Progenitor cell of endocrine pancreas (in vitro differentiated cells): ENCODE data around the gene MRPS22. TPM values are rescaled to one million over a fixed set of nuclear protein-coding genes. Genes with fewer than 3 reads are reported as not detected.

Source experiments
- DNase-seq: peaks from one replicate; pipeline ENCODE4 v3.0.0; 2021; ENCODE audit warnings: low spot score; ENCODE audit not compliant: unreplicated experiment
- H3K27ac Mint-ChIP-seq: 2 replicates; pipeline ENCODE4 v1.8.0; 2021; ENCODE audit warnings: mild to moderate bottlenecking, moderate library complexity, mixed read lengths
- H3K27me3 Mint-ChIP-seq: 2 replicates; pipeline ENCODE4 v1.8.0; 2021; ENCODE audit warnings: mixed read lengths
- H3K36me3 Mint-ChIP-seq: 2 replicates; pipeline ENCODE4 v1.8.0; 2022; ENCODE audit warnings: mixed read lengths; ENCODE audit not compliant: insufficient read depth
- H3K4me1 Mint-ChIP-seq: 2 replicates; pipeline ENCODE4 v1.8.0; 2021; ENCODE audit warnings: low read depth, mixed read lengths
- H3K4me3 Mint-ChIP-seq: 2 replicates; pipeline ENCODE4 v1.8.0; 2021; ENCODE audit warnings: low read depth, mild to moderate bottlenecking, moderate library complexity, mixed read lengths
- H3K9me3 Mint-ChIP-seq: 2 replicates; pipeline ENCODE4 v1.8.0; 2021; ENCODE audit warnings: low read depth, mixed read lengths
- CTCF ChIP-seq: fragments of 200-600 bp; sonication (generic); IDR thresholded peaks from one replicate; pipeline ENCODE4 v1.5.0; 2021; ENCODE audit warnings: antibody characterized with exemption, mild to moderate bottlenecking; ENCODE audit not compliant: unreplicated experiment
- total RNA-seq: library from RNA; stranded (reverse); gene quantifications from 2 replicates; pipeline ENCODE4 v1.2.1, GENCODE V29; 2021

MRPS22 gene
- total RNA-seq, 1 donor from 2014 or later, result 39.5 TPM

DNA sequence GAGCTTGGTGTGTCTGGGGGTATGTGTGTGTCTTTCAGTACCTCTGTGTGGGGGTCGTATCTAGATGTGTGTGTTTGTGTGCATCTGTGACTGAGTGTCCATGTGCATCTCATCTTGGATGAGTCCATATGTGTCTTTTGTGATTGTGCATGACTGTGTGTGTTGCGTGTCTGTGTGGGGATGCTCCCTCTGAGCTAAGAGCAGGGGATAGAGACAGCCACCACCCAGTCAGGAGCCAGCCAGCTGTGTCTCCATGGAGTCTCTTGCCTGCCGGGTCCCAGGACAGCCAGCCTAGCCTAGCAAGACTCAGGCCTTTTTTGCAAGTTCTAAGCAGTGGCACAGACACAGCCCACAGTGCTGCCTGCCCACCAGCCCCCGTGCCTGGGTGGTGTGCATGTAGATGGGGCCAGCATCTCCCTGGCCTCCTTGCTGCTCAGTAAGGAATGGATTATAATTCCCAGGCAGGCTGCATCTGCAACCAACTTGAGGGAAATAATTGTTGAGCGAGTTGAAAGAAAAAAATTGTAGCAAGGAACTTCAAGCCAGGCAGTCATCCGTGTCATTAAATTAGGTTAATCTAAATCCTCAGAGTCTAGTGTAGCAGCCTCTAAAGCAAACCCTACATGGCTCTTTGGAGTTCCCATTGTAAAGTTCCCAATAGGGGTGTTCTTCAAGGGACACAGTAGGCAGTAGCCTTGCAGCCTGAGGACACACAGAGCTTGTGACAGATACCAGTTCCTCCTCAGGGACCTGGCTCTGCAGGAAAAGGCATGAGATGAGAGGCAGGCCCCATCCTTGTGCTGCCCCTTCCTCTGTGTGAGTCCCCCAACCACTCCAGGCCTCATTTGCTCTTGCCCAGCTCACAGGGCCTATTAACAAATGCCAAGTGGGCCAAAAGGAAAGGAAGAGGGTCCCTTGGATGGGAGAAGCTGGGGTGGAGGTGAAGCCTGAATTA, 35.9 kb upstream of the MRPS22 start:
- DNase-seq, result no peak
- Mint-ChIP-seq H3K27ac (no peak overlapping the region), H3K4me1 (no peaks in the 10 kb centered on the region), H3K27me3 (peaks cover 18% of the 10 kb centered on the region), H3K9me3 (no peaks in the 10 kb centered on the region), H3K4me3 (no peak overlapping the region), H3K36me3 (no peaks in the 10 kb centered on the region)
- TF ChIP-seq CTCF, result no peak

DNA sequence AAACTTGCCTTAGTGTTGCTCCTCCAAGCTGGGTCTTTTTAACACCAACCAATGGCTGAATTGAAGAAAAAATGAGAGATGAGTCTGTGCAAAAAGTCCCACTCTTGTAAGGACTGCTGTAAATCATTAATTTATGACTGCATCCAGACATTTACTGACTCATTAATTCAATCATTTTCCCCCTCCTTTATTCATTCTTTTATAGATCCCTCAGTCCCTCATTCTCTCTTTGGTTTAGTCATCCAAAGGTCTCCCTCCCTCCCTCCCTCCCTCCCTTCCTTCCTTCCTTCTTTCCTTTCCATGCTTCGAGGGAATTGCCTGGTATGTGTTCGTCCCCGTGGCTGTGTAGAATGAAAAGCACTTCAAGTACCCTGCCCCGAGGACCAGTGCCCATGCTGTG, 35.3 kb upstream of the MRPS22 start:
- H3K27ac Mint-ChIP-seq, result no peak overlapping the region
- no peaks in the 10 kb centered on the region for H3K4me1 Mint-ChIP-seq
- no peak for TF ChIP-seq CTCF
- H3K27me3 Mint-ChIP-seq, result peaks cover 24% of the 10 kb centered on the region
- no peaks in the 10 kb centered on the region for H3K9me3 Mint-ChIP-seq
- H3K4me3 Mint-ChIP-seq, result no peak overlapping the region
- DNase-seq, result no peak
- no peaks in the 10 kb centered on the region for H3K36me3 Mint-ChIP-seq

- H3K9me3 Mint-ChIP-seq, result no peaks in the 10 kb centered on the region
- TF ChIP-seq CTCF, result no peak
- H3K4me1 Mint-ChIP-seq, result no peaks in the 10 kb centered on the region
- no peak overlapping the region for H3K27ac Mint-ChIP-seq
- no peak for DNase-seq
- no peak overlapping the region for H3K4me3 Mint-ChIP-seq
- H3K36me3 Mint-ChIP-seq, result no peaks in the 10 kb centered on the region
- H3K27me3 Mint-ChIP-seq, result peaks cover 28% of the 10 kb centered on the region
Measured at GRCh38 chr3:139309061-139309591, 34.7 kb upstream of the MRPS22 start.

DNA sequence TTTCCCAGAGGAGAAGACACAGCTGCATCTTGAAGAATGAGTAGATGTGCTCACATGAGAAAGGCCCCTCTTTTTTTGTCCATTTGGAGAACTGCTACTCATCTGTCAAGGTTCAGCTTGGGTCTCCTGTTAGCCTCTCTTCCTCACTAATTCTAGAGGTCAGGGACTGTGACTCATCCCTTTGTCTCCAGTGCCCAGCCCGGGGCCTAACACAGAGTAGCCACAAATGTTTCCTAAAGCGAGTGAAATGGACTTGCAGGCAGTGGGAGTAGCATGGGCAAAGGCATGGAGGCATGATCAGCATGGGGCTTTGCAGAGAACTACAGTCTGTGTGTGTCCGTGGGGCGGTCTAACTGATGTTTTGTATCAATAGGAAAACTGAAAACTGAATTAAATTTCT, 33.9 kb upstream of the MRPS22 start:
- TF ChIP-seq CTCF, result no peak
- no peaks in the 10 kb centered on the region for H3K9me3 Mint-ChIP-seq
- no peak overlapping the region for H3K4me3 Mint-ChIP-seq
- H3K4me1 Mint-ChIP-seq, result no peaks in the 10 kb centered on the region
- no peak for DNase-seq
- H3K36me3 Mint-ChIP-seq, result no peaks in the 10 kb centered on the region
- peaks cover 31% of the 10 kb centered on the region for H3K27me3 Mint-ChIP-seq
- H3K27ac Mint-ChIP-seq, result no peak overlapping the region

GRCh38 chr3:139310474-139310933, 33.3 kb upstream of the MRPS22 start:
- H3K9me3 Mint-ChIP-seq, result no peaks in the 10 kb centered on the region
- H3K4me3 Mint-ChIP-seq, result no peak overlapping the region
- no peak for TF ChIP-seq CTCF
- no peak for DNase-seq
- H3K27me3 Mint-ChIP-seq, result peaks cover 35% of the 10 kb centered on the region
- H3K4me1 Mint-ChIP-seq, result no peaks in the 10 kb centered on the region
- H3K36me3 Mint-ChIP-seq, result no peaks in the 10 kb centered on the region
- no peak overlapping the region for H3K27ac Mint-ChIP-seq
